DOHH2 (cell line): ENCODE measurements around the gene ZNF136.
A peak's percentile ranks its signal among the peaks of the same experiment; 100 is the strongest.

ENCODE experiments used
- H3F3A ChIP-seq: fragments of 200-600 bp; sonication (generic), shearing (Covaris generic); 2 replicates; pipeline ENCODE4 v1.6.0; 2016; ENCODE audit warnings: antibody characterized with exemption, mild to moderate bottlenecking; ENCODE audit not compliant: control insufficient read depth, insufficient read depth
- H3K27ac ChIP-seq: fragments of 200-600 bp; sonication (generic); 2 replicates; pipeline ENCODE4 v1.5.1; 2014; ENCODE audit warnings: low read depth, mild to moderate bottlenecking, low read length, moderate library complexity
- H3K27me3 ChIP-seq: fragments of 200-600 bp; sonication (generic); 2 replicates; pipeline ENCODE4 v1.6.1; 2014; ENCODE audit warnings: mild to moderate bottlenecking, low read length, mixed read lengths; ENCODE audit not compliant: control insufficient read depth
- H3K36me3 ChIP-seq: fragments of 200-600 bp; sonication (generic); 2 replicates; pipeline ENCODE4 v1.6.1; 2014; ENCODE audit warnings: mild to moderate bottlenecking, low read length, moderate library complexity, mixed read lengths; ENCODE audit not compliant: control insufficient read depth
- H3K4me1 ChIP-seq: fragments of 200-600 bp; sonication (generic); 2 replicates; pipeline ENCODE4 v1.6.1; 2014; ENCODE audit warnings: mild to moderate bottlenecking, low read length, mixed read lengths; ENCODE audit not compliant: control insufficient read depth
- H3K4me2 ChIP-seq: fragments of 200-600 bp; sonication (generic); 2 replicates; pipeline ENCODE4 v1.6.0; 2014; ENCODE audit warnings: mild to moderate bottlenecking, low read length, moderate library complexity
- H3K4me3 ChIP-seq: fragments of 200-600 bp; sonication (generic); 2 replicates; pipeline ENCODE4 v1.5.1; 2014; ENCODE audit warnings: mild to moderate bottlenecking, low read length, mixed read lengths
- H3K79me2 ChIP-seq: fragments of 200-600 bp; sonication (generic); 2 replicates; pipeline ENCODE4 v1.6.1; 2014; ENCODE audit warnings: mild to moderate bottlenecking, low read length, mixed read lengths; ENCODE audit not compliant: control insufficient read depth
- H3K9me2 ChIP-seq: fragments of 200-600 bp; sonication (generic); replicated peaks from 2 replicates; pipeline ENCODE4 v1.6.1; 2014; ENCODE audit warnings: mild to moderate bottlenecking, low read length, mixed read lengths; ENCODE audit not compliant: control insufficient read depth
- H3K9me3 ChIP-seq: fragments of 200-600 bp; sonication (generic); 2 replicates; pipeline ENCODE4 v1.6.1; 2014; ENCODE audit warnings: antibody characterized with exemption, low read length, mixed read lengths; ENCODE audit not compliant: control insufficient read depth, insufficient read depth
- H4K20me1 ChIP-seq: fragments of 200-600 bp; sonication (generic); 2 replicates; pipeline ENCODE4 v1.6.0; 2014; ENCODE audit warnings: low read depth, mild to moderate bottlenecking, antibody characterized with exemption, low read length, moderate library complexity; ENCODE audit not compliant: control insufficient read depth, insufficient read depth
- EZH2phosphoT487 ChIP-seq: fragments of 200-600 bp; sonication (generic); IDR thresholded peaks from 2 replicates; pipeline ENCODE4 v1.6.1; 2017; ENCODE audit warnings: borderline replicate concordance, mild to moderate bottlenecking, antibody characterized with exemption, low read length, moderate library complexity, mixed read lengths
- TF ChIP-seq, protein P1 (sequence below): fragments of 200-600 bp; sonication (generic); IDR thresholded peaks from one replicate; pipeline ENCODE4 v1.5.1; 2014; ENCODE audit warnings: antibody characterized with exemption, mild to moderate bottlenecking, low read depth, low read length; ENCODE audit not compliant: poor library complexity, severe bottlenecking

ZNF136 gene

DNA sequence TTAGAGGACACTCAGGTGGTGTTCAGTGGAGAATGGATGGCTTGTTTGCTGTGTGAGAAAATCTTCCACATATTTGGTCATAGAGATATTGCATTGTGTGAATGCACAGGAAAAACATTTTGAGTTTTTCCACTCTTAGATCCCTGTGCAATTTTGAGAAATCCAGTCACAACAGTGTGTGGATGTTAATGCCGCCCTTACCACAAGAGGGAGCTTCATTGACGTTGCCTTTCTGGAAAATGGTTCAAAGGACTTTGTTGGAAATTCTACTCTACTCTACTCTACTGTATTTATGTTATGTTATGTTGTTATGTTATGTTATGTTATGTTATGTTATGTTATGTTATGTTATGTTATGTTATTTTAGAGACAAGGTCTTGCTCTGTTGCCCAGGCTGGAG lies 36.2 kb upstream of the ZNF136 start:
- no peak for TF ChIP-seq EZH2phosphoT487
- TF ChIP-seq, protein P1, sequence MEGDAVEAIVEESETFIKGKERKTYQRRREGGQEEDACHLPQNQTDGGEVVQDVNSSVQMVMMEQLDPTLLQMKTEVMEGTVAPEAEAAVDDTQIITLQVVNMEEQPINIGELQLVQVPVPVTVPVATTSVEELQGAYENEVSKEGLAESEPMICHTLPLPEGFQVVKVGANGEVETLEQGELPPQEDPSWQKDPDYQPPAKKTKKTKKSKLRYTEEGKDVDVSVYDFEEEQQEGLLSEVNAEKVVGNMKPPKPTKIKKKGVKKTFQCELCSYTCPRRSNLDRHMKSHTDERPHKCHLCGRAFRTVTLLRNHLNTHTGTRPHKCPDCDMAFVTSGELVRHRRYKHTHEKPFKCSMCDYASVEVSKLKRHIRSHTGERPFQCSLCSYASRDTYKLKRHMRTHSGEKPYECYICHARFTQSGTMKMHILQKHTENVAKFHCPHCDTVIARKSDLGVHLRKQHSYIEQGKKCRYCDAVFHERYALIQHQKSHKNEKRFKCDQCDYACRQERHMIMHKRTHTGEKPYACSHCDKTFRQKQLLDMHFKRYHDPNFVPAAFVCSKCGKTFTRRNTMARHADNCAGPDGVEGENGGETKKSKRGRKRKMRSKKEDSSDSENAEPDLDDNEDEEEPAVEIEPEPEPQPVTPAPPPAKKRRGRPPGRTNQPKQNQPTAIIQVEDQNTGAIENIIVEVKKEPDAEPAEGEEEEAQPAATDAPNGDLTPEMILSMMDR = peak; percentile 64

DNA sequence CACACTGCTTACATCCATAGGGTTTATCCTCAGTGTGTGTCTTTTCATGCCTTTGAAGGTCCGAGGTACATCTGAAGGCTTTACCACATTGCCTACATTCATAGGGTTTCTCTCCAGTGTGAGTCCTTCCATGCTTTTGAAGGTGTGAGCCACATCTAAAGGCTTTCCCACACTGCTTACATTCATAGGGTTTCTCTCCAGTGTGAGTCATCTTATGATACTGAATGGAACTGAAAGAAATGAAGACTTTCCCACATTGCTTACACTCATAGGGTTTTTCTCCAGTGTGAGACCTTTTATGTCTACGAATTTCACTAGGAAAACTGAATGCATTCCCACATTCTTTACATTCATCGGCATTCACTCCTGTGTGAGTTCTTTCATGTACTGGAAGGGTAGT lies 29.8 kb upstream of the ZNF136 start:
- H3F3A ChIP-seq = no peaks in the 10 kb centered on the region
- TF ChIP-seq, protein P1 = no peak
- no peak for TF ChIP-seq EZH2phosphoT487
- peaks cover 43% of the 10 kb centered on the region for H3K36me3 ChIP-seq
- H3K27ac ChIP-seq = no peak overlapping the region
- H3K4me1 ChIP-seq = no peaks in the 10 kb centered on the region
- H3K9me3 ChIP-seq = peaks cover 21% of the 10 kb centered on the region
- no peak overlapping the region for H3K4me3 ChIP-seq
- H3K4me2 ChIP-seq = no peak overlapping the region
- no peaks in the 10 kb centered on the region for H3K9me2 ChIP-seq
- H4K20me1 ChIP-seq = no peaks in the 10 kb centered on the region
- 0 out of 2 replicates have a peak, but pooled peaks cover 5% of the 10 kb centered on the region for H3K79me2 ChIP-seq
- H3K27me3 ChIP-seq = no peaks in the 10 kb centered on the region

More for the DNA sequence above, 36.2 kb upstream of the ZNF136 start:
- no peaks in the 10 kb centered on the region for H3K27me3 ChIP-seq
- H3K4me3 ChIP-seq = no peak overlapping the region
- H3F3A ChIP-seq = no peaks in the 10 kb centered on the region
- H3K4me2 ChIP-seq = no peak overlapping the region
- H3K9me3 ChIP-seq = no peaks in the 10 kb centered on the region
- no peaks in the 10 kb centered on the region for H3K4me1 ChIP-seq
- peaks cover 3% of the 10 kb centered on the region for H3K36me3 ChIP-seq
- H3K79me2 ChIP-seq = no peaks in the 10 kb centered on the region
- no peaks in the 10 kb centered on the region for H3K9me2 ChIP-seq
- H3K27ac ChIP-seq = no peak overlapping the region
- H4K20me1 ChIP-seq = no peaks in the 10 kb centered on the region

DNA sequence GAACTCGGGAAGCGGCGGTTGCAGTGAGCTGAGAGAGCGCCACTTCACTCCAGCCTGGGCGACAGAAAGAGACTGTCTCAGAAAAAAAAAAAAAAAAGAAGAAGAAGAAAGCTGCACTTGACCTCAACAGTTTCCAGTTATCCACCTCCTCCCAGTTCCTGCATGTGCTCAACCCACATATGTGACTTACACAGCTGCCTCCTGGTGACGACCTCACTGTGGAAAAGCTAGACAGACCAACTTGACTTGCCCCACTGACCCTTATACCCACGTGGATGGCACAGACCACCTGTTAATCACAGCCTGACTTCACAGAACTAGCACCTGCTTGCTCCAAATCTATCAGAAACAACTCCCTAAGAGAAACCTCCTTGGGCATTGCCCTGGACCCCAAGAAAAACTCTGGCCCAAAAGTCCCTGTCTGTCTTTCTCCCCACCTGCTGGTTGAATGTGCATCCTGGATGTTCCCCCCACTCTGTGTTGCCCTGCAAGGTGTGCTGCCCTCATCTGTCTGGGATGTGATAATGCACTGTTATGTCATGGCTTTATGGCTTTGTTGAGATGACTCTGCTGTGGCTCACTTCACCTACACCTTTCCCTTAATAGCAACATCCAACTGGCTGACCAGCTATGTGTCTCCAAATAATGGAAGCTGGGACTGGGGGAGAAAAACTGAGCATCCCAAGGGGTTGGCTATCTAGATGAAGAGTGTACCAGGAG lies 25.5 kb upstream of the ZNF136 start:
- Histone ChIP-seq H3K79me2 (peaks cover 20% of the 10 kb centered on the region), H3K27ac (no peak overlapping the region), H4K20me1 (no peaks in the 10 kb centered on the region), H3K4me2 (no peak overlapping the region), H3K4me1 (peaks cover 21% of the 10 kb centered on the region), H3K9me2 (no peaks in the 10 kb centered on the region), H3K4me3 (no peak overlapping the region), H3K9me3 (peaks cover 15% of the 10 kb centered on the region), H3K36me3 (peaks cover 33% of the 10 kb centered on the region), H3K27me3 (no peaks in the 10 kb centered on the region), H3F3A (no peaks in the 10 kb centered on the region)
- TF ChIP-seq EZH2phosphoT487 = no peak
- TF ChIP-seq, protein P1 = peak; percentile 63
